NCI-H345 treated with DMSO at 0.1 percent for 48 hours (cell line): Measurements from ENCODE around the gene UPK3B.
"Not testable (repeated sequence)": the region's sequence is repeated elsewhere in the genome, so short reads cannot be mapped to it uniquely, and the experiment has no call there.

ENCODE experiments used
- DNase-seq: peaks from one replicate; lab custom pipeline; 2025; ENCODE audit not compliant: unreplicated experiment; lab: John Stamatoyannopoulos, UW

Gene UPK3B

DNA sequence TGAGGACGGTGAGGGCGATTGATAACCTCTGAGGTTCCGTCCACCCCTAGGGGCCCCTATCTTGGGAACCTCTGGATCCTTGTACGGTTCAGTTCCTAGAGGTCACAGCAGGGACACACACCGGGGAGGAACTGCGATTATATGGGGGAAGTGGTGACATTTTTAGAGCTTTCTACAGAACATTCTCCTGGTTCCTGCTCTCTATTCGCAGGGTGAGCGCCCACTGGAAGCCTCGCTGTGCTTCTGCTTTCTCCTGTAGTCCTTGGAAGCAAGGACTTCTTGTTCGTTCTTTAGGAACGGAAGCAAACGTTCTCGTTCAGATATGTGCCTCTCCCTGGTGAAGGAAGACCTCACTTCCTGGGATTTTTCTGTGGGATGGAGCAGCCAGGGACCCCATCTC lies 22.4 kb upstream of the UPK3B start:
- not testable (repeated sequence) for DNase-seq

DNA sequence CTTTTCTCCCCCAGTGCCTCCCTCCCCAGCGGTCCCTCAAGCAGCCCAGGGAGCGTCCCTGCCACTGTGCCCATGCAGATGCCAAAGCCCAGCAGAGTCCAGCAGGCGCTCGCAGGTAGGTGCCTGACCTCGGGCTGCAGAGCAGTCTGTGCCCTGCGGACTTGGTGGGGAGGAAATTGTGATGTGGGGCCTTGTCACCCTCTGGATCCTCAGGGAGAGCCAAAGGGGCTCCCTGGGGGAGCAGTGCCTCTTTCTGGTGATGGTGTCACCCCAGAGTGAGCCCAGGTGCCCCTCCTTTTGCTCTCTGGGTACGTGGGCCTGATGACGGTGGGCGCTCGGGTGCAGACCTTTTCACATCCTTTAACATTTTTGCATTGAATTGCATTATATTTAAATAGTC lies 18.2 kb upstream of the UPK3B start:
- not testable (repeated sequence) for DNase-seq

DNA sequence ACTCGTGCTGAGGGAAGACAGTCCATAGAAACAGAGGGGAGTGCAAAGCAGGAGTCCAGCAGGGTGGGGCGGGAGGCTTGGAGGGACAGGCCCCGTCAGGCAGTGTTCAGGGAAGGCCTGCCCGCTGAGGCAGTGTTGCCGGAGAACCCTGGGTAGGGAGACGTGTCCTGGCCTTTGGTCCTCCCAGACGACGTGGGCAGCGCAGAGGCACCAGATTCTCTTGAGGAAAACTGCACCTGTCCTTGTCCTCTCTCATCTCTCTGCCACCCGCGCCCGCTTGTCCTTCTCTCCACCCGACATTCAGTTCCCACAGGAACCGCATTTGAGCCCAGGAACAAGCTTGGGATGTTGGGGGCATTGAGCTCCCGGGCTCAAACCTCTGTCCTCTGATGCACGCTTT lies 14.6 kb upstream of the UPK3B start:
- not testable (repeated sequence) for DNase-seq

DNA sequence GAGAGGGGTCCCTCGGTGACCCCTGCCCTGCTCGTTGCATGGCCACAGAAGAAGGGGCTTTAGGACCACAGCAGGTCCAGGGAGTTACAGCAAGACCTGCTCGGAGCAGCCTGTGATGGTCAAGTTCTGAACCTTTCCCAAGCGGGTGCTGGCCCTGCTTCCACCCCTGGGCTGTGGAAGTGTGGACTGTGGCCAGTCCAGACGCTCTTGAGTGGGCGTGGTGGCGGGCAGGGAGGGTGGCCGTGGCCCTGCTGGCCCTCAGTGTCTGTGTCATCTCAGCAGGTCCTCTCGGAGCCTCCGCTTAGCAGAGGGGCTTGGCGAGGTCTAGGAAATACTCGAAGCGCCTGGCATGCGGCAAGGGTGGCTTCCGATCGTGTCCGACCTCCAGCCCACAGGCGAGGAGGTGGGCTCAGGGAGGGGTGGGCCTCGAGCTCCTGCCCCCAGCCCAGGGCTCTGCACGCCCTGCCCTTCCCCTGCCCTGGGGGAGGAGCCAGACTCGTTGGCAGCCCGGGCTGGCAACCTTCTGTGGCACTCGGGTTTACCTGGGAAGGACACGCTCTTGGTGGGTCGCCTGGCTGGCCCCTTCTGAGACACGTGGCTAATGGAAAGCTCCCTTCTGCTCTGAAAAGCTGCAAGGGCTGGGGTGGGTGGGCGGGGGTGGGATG lies 12.3 kb upstream of the UPK3B start:
- DNase-seq, result not testable (repeated sequence)

DNA sequence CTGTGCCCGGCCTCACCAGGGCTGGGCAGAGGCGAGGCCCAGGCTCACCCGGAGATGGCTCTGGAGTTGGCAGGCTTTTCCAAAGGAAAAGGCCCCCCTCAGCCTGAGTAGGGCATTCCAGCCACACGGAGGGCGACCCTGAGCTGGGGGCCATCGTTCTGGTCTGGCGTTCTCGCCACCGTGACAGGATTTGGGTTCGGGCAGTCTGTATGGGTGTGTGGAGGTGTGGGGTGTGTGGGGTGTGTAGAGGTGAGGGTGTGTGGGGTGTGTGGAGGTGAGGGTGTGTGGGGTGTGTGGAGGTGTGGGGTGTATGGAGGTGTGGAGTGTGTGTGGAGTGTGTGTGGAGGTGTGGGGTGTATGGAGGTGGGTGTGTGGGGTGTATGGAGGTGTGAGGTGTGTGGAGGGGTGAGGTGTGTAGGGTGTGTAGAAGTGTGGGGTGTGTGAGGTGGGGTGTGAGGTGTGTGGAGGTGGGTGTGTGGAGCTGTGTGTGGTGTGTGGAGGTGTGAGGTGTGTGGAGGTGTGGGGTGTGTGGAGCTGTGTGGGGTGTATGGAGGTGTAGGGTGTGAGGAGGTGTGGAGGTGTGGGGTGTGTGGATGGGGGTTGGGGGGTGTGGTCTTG lies 11.7 kb upstream of the UPK3B start:
- DNase-seq, result not testable (repeated sequence)

DNA sequence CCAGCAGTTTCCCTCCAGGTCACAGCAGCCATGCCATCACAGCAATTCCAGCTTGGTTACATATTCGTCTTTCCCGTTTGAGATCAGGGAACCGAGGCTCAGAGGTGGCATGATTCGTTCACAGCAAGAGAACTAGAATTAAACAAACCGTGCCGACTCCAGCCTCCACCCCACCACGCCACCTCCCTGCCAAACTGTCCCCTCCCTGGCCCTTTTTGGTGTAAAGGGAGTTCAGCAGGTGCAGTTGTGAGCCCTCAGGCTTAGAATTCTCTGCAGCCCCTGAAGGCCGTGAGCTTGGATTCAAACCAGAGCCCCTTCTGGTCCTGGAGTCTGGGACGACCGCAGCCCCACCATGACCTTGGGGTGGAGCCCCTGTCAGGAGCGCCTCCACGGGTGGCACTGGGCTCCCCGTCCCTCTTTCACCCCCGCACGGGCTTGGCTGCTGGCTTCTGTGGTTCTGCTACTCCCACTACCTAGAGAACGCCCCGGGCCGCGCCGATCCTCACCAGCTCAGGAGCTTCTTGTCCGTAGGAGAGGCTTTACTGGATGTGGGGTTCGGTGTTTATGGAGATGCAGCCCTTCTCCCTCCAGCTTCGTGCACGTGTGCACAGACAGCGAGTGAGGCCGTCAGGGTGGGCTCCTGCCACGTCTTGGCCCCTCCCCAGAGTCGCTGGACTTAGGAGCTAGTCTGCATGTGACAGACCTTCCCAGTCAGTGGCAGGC lies 11.0 kb upstream of the UPK3B start:
- not testable (repeated sequence) for DNase-seq

DNA sequence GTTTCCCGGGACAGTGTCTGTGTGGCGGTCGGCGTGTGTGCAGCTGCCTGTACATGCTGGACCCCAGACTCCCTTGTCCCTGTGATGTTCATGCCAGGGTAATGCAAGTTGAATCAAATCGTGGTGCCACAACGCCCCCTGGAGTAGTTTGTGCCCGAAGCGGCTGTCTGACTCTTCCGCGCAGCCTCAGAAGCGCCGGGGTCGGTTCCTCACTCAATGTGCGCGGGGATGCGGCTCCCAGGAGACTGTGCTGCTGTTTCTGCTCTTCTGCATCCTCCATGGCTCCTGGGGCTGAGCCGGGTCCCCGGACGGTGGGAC lies 10.5 kb upstream of the UPK3B start:
- not testable (repeated sequence) for DNase-seq

DNA sequence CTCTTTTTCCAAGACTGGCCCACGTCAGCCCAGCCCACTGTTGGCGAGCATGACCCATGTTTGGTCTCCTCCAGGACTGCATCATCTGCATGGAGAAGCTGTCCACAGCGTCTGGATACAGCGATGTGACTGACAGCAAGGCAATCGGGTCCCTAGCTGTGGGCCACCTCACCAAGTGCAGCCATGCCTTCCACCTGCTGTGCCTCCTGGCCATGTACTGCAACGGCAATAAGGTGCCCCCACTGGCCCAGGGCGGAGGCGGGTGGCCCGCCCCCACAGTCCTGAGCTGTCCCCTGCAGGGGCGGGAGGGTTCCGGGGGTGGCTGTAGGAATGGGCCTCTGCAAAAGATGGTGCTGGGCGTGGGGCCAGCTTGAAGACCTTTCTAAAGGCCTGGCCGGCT lies 8.1 kb upstream of the UPK3B start:
- DNase-seq, result not testable (repeated sequence)

DNA sequence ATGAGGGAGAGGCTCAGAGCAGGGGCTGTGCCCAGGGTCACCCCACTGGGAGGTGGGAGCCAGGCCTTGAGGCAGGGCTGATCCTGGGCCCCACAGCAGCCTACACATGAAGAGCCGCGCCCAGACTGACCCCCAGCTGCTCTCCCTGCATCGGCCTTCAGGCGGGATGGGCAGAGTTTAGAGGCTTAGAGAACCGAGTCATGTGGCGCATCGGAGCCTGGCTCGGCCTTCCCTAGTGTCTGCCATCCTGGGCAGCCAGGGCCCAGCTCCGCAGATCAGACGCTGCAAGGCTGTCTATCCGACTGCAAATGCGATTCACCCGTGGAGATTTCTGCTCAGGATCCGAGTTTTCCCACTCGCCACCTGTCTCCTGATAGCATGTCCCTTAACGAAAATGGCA lies 7.5 kb upstream of the UPK3B start:
- not testable (repeated sequence) for DNase-seq

DNA sequence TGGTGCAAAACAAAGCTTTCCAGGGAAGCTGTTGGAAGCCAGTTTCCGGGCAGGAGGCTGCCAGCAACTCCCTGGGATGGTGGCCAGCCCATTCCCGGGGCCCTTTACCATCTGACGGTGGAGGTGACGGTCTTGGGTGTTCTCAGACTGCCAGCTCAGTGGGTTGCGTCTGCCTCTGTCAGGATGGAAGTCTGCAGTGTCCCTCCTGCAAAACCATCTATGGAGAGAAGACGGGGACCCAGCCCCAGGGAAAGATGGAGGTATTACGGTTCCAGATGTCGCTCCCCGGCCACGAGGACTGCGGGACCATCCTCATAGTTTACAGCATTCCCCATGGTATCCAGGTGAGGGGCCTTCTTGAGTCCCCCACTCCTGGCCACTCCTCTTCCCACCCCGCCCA lies 7.1 kb upstream of the UPK3B start:
- not testable (repeated sequence) for DNase-seq

DNA sequence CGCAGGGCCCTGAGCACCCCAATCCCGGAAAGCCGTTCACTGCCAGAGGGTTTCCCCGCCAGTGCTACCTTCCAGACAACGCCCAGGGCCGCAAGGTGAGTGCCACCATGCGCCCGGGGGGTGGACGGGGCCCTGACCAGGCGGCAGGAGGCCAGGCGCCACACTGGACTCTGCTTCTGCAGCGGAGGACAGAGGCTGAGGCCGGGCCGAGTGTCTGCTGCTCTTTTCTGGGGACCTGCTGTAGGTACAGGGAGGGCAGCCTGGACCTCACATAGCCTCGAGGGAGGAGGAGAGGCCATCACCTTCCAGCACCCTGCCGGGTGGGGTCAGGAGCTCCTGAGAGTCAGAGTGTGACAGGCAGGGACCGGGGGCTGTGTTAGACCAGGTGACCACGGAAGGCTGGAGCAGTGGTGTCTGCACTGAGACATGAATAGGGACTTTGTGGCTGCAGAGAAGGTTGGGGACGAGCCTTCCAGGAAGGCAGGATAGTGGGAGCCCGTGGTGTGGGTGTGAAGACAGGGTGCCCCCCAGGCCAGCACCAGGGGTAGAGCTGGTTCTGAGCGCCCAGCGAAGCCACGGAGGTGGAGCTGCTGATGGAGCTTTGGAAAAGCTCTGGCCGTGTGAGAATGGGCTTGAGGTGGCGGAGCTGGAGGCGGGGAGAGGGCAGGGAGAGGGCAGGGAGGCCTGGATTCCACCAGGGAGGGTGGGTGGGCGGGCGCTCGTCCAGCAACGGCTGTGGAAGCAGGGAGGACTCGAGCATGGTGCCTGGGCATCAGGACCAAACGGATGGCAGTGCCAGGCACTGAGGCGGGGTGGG lies 5.8 kb upstream of the UPK3B start:
- not testable (repeated sequence) for DNase-seq

DNA sequence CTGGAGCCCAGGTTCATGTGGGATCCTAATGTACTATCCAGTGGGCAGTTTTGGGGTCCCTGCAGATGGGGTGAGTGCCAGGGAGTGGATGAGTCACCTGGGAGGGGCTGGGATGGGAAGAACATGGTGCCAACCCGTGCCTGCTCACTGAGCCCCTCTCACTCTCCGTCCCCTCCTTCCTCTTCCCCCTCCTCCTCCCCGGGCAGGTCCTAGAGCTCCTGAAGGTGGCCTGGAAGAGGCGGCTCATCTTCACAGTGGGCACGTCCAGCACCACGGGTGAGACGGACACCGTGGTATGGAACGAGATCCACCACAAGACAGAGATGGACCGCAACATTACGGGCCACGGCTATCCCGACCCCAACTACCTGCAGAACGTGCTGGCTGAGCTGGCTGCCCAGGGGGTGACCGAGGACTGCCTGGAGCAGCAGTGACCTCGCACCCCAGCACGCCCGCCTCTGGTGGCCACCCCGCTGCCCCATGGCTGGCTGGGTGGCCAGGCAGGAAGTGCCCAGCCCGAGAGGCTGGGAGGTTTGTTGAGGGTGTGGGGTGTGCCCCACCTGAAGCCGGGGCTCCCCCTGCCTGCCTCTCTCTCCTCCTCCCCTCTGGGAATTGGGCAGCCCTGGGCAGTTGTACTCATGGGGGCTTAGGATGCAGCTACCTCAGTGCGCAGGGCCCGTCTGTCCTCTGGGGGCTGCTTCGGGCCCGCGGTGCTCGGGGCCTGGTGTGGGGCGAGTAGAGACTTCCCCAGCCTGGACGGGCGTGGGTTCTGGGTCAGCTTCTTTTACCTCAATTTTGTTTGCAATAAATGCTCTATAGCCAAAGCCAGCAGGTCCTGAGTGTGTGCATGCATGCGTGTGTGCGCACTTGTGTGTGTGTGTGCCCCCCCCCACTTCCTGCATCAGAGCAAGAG lies 4.9 kb upstream of the UPK3B start:
- no peak for DNase-seq

DNA sequence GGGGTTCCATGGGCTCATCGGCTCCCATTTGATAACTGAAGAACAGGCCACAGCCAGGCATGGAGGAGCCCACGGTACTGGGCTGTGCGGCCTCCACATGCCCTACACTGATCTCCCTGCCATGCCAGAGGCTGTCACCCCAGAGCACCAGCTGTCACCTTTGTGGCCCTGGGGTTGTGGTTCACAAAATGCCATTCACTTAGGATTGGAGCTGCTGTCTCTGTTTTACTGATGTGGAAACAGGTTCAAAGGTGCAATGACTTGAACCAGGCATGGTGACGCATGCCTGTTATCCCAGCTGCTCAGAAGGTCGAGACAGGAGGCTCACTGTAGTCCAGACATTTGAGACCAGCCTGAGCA lies 4.3 kb upstream of the UPK3B start:
- no peak for DNase-seq

DNA sequence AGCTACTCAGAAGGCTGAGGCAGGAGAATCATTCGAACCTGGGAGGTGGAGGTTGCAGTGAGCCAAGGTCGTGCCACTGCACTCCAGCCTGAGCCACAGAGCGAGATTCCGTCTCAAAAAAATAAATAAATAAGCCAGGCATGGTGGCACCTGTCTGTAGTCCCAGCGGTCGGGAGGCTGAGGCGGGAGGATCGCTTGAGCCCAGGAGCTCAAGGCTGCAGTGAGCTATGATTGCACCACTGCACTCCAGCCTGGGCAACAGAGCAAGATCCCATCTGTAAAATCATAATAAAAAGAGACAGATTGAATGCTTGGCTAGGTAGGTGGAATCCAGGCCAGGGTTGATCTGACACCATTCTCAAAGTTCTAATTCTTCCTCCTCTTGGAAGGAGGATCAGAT lies 3.7 kb upstream of the UPK3B start:
- DNase-seq, result not testable (repeated sequence)

DNA sequence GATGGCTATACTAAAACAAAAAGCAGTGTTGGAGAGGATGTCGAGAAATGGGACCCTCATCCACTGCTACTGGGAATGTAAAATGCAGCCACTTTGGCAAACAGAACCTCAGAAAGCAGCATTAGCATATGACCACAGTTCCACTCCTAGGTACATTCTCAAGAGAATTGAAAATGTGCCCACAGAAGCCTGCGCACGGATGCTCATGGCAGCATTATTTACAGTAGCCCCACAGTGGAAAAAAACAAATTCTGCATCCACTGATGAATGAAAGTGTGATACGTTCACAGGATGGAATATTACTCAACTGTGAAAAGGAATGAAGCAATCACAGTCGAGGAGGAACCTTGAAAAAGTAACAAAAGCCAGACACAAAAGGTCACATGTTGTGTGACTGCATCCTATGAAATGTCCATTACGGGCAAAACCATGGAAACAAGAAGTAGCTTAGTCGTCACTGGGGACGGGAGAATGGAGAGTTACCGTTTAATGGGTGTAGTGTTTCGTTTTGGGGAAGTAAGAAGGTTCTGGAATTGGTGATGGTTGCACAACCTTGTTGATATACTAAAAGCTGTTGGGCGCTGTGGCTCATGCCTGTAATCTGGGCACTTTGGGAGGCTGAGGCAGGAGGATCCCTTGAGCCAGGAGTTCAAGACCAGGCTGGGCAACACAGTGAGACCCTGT lies 2.5 kb upstream of the UPK3B start:
- DNase-seq, result no peak

DNA sequence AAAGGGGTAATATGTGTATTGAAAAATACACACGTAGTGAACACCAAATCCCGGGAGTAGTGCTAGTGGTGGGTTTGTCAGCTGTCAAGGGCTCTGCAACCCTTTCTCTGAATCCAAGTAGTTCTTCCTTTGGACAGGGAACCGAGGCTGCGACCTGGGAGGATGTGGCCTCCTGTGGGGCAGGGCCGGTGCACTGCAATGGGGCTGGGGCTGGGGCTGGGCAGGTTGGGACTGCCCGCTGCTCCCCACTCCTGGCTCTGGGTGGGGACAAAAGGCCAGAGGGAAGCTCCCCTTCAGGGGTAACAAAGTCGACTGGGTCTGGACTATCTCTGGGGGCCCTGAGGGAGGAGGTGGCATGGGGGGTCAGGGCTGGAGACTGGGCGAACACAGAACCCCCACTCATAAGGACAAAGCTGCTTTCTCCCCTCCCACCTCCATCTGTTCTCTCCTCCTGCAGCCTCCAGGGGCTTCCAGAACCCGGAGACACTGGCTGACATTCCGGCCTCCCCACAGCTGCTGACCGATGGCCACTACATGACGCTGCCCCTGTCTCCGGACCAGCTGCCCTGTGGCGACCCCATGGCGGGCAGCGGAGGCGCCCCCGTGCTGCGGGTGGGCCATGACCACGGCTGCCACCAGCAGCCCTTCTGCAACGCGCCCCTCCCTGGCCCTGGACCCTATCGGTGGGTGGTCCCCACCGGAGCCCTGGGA lies 1.0 kb downstream of the UPK3B start:
- not testable (repeated sequence) for DNase-seq

DNA sequence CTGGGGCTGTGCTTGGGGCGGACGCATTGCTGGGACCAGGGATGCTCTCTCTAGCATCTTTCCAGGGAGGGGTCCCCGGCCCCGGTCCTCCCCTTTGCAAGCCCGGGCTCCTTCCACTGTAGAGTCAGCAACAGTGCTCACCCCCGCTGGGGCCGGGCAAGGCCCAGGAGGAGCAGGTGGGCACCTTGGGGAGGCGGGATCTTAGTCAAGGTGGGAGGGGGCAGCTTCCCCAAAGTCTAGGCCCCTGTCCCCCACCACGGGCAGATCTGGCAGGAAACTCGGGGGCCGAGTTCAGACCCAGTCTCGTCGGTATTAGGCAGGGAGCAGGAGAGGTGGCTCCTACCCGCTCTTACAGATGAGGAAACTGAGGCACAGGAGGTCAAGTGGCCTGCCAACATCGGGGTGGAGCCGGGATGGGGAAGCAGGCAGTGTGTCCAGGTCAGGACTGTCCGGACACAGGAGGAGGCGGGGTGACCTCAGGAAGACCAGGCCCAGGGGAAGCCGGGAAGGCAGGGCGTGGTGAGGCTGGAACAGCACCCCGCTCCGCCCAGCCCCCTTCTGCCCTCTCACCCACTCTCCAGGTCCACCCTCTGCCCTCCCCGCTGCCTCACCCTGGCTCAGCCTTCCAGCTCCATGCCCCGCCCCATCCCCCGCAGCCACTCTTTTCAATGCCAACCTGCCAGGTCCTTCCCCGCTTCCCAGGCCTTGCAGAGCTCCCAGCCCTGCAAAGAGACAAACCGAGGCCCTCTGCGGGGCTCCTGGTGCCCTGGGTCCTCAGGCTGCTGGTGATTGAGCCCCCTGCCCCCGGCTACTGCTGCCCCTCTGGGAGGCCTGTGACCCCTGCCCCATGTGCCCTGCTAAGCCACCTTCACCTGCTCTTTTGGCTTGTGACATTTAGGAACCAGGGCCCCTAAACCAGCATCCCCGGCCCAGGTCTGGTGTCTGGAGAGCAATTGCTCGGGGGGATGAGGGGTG lies 1.8 kb downstream of the UPK3B start:
- DNase-seq, result not testable (repeated sequence)
